GM18861 (cell line): ENCODE results near the gene TRIM7.
A peak's percentile ranks its signal among the peaks of the same experiment; 100 is the strongest.

ENCODE experiments used
- ATAC-seq: cut with Tn5 transposase; IDR thresholded peaks from one replicate; pipeline ENCODE4 v1.9.1; 2021; ENCODE audit not compliant: unreplicated experiment

TRIM7 gene

DNA sequence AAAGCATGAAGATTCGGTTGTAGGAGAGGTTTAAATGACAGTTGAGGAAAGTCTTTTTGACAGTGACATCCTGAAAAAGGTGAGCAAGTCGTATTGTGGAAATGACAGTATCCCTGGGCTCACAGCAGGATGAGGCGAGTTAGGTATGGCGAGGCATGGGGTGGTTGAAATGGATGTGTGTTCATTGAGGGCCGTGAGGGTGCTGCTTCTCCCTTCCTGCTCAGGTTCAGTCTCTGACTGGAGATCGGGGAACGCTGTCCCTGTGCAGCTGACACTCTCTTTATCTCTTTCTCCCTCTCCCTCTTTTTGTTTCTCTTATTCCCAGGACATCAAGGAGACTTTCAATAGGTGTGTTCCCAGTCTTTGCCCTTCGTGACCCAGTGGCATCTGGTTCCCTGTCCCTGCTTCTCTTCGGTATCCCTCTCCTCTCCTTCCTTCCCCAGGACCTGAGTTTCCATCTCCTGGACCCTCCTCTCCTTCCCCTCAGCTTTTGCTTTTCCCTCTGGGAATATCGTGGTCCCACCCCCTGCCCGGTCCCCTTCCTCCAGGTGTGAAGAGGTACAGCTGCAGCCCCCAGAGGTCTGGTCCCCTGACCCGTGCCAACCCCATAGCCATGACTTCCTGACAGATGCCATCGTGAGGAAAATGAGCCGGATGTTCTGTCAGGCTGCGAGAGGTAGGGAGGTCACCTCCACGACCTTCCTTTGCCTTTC, 28.2 kb upstream of the TRIM7 start:
- ATAC-seq = no peak

DNA sequence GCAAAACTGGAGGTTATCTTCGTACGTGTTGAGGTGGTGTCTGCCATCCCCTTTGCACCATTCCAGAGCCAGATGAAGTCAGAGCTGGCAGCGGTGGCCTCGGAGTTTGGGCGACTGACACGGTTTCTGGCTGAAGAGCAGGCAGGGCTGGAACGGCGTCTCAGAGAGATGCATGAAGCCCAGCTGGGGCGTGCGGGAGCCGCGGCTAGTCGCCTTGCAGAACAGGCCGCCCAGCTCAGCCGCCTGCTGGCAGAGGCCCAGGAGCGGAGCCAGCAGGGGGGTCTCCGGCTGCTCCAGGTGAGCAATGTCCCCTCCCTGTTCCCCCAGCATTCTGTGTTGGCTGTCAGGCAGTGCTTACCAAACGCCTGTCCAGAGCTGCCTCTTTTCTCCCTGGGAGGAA, 27.6 kb upstream of the TRIM7 start:
- ATAC-seq = no peak

DNA sequence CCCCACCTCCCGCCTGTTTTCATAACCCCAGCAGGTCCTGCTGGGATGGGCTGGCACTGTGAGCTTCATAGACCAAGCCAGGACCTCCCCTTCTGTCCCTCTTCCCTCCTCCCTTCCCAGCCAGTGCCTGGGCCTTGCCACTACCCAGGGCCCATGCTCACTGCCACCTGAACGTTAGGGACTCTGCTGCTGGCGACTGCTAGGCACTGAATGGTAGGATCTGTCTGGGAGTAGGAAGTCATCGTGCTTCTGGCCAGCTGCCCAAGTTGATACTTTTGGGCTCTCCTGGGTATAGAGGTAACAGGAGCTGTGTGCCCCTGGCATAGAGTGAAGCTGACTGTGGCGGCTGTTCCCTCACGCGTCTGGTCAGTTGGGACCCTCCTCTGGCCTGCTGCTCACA, 26.4 kb upstream of the TRIM7 start:
- ATAC-seq = no peak

DNA sequence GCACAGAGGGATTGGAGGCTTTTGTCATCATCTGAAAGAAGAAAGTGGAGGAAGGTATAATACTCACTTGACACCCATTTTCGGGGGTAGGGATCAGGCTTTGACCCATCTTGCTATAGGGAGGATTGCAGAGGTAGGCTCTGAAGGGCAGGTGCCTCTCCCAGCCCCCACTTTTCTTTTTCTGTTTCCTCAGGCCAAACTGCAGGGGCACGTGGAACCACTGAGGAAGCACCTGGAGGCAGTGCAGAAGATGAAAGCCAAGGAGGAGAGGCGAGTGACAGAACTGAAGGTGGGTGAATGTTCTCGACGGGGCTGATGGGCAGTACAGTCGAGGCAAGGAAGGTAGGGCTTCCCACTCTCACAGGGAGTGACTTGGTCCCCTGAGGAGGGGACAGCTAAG, 25.6 kb upstream of the TRIM7 start:
- ATAC-seq = no peak

DNA sequence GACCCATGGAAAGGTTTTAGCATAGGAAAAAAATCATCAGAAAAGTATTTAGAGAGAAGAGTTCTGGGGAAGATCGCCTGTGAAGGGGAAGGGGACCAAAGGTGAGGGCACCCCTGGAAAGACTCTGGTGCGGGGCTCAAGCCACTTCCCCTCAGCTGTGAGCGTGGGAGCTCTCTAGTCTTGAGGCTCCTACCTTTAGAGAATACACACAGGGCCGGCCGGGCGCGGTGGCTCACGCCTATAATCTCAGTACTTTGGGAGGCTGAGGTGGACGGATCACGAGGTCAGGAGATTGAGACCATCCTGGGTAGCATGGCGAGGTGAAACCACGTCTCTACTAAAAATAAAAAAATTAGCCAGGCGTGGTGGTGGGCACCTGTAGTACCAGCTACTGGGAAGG, 25.0 kb upstream of the TRIM7 start:
- ATAC-seq = no peak

DNA sequence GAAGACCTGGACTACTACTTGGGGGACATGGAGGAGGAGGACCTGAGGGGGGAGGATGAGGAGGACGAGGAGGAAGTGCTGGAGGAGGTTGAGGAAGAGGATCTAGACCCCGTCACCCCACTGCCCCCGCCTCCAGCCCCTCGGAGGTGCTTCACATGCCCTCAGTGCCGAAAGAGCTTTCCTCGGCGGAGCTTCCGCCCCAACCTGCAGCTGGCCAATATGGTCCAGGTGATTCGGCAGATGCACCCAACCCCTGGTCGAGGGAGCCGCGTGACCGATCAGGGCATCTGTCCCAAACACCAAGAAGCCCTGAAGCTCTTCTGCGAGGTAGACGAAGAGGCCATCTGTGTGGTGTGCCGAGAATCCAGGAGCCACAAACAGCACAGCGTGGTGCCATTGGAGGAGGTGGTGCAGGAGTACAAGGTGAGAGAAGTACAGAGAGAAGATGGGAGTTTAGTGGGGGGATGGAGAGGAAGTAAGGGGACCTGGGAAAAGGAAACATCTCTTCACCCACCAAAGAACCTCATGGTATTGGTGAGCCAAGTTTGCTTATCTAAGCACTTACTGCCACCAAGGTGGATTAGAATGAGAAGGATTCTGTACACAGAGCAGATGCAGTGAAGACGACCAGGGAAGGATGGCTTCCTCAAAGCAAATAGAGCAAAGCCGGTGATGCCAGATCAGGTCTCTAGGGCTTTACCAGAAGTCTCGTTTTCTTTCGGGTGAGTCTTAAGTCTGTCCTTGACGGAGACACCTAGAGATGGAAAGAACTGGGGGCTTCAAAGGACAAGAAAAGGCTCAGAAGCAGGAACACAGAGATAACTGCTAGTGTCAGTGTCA, 19.6 kb upstream of the TRIM7 start:
- ATAC-seq = no peak

DNA sequence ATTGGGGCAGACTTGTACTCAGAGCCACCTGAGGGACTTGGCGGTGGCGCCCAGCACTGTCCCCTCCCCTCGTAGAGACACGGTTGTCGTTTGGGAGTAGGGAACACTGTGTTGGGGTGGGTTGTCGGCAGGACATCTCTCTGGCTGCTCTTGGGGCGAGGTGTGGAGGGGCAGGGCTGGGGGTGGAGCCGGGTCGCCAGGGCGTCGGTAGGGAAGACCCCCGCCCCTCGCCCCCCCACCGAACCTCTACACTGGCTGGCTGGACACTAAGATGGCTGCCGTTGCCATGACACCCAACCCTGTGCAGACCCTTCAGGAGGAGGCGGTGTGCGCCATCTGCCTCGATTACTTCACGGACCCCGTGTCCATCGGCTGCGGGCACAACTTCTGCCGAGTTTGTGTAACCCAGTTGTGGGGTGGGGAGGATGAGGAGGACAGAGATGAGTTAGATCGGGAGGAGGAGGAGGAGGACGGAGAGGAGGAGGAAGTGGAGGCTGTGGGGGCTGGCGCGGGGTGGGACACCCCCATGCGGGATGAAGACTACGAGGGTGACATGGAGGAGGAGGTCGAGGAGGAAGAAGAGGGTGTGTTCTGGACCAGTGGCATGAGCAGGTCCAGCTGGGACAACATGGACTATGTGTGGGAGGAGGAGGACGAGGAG, 18.9 kb upstream of the TRIM7 start:
- no peak for ATAC-seq

DNA sequence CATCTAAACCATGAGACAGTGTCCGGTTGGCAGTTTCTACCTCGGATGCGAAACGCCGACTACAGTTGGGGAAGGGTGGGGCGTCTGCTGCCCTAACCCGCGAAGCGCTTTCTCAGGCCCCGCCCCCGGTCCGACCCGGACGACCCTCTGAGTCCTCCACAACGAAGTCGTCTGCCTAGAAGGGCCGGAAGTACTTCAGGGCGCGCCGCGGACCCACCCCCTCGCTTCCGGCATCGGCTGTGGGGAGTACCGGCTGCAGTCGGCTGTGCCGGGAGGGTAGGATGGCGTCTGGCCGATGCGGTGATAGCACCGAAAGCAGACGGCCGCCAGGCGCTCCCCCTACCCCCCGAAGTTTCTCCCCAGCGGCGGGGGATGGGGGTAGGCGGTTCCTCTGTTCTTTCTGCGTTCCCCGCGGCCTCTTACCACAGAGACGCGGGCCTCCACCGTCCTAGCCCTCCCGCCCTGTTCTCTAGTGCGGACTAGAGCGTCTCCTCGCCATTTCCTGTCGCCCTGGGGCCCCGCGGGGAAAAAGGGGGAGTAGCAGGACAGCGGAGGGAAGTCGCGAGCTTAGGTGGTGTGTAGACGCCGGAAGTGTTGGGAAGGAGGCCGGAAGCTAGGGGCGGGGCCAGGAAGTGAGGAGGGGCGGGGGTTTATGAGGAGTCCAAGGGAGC, 18.2 kb upstream of the TRIM7 start, which contains the start of gene TRIM41:
Gene TRIM41, plus strand, starts transcription at position 224 of the 671 bp plus-strand sequence. CDS start 719 bp downstream, outside the sequence.
- ATAC-seq = peak; percentile 41

DNA sequence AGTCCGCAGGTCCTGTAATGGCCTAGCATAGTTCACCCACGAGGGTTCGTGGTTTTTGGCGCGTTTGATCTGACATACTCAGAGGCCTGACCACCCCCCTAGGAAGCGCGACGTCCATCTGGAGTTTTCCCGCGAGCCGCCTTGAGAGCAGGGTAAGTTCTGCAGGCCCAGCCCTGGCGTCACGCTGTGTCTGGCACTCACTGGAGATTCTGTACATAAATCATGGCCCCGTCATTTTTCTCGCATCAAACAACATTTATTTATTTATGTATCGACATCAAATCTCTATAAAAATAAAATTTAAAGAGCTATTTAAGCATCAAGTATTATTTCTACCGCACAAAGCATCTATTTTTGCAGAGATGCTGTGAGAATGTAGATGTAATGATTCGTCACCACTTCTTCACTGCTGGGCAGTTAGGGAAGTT, 17.6 kb upstream of the TRIM7 start:
- no peak for ATAC-seq

DNA sequence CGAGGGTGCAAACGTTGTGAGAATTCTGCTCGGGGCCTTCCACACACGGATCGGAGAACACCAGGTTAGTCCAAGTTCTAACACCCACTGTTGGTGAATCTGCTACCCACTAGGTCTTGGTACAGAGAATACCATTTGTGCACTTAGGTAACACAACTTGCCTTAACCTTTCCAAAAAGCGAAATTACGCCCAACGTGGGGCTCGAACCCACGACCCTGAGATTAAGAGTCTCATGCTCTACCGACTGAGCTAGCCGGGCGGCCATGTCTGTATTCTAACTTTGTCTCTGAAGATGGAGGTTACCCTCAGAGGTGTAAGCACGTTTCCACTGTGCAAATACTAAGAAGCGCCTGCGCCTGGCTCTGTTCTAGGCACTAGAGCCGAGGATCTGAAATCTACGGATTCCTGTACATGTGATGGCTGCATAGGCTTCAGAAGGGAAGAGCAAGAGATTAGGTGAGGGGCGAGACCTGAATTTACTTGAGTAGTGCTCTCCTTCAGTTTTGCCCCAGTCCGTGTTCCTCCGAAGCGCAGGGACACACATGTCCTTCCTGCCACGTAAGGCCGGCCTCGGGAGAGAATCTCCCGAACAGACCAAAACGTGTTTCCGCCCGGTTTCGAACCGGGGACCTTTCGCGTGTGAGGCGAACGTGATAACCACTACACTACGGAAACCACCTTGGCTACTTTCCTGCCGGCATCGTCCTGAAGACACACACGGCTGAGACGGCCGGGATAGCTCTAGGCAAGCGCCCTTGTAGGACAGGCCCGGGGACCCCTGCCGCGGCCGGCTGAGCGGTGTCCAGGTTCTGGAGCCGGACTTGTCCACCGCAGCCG, 17.0 kb upstream of the TRIM7 start:
- peak; percentile 20 for ATAC-seq

DNA sequence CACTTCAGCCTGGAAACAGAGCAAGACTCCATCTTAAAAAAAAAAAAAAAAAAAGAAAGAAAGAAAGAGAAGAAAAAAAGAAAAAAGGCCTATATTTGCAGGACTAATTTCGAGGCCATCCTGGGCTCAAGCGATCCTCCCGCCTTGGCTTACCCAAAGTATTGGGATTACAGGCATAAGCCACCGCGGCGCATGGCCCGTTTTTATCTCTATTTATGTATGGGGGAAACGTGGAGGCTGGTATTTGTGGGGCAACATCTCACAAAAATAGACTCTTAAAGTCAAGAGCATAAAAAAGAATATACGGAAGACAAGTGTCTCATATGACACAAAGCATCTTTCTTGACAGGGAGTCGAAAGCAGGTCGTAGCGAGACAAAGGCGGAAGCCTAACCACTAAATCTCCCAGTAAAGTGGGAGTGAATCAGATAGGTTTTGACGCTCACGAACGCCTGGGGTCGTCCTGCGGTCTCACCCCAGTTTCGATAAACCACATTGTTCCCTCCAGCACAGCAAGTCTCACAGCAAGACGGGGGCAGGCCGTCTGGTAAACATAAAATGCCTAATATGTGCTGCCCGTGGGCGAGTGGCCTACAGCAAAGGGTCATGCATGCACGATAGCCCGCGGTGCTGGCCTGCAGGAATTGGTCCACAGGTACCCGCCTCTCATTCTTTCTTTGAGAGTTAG, 16.3 kb upstream of the TRIM7 start:
- no peak for ATAC-seq

DNA sequence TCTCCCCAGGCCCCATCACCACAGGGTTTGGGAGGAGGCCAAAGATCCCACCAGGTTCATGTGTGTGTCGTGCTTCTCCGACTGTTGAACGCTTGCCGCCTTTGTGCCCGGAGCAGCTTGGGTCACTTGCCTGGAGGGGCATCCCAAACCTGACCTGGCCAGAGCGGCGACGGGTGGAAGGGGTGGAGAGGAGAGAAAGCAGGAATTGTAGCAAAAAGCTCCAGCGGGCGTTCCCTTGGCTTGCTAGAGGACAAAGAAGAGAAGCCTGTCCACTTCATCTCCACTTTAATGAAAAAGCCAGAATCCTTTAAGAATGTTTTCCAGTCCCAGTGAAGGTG, 15.2 kb upstream of the TRIM7 start:
- no peak for ATAC-seq

DNA sequence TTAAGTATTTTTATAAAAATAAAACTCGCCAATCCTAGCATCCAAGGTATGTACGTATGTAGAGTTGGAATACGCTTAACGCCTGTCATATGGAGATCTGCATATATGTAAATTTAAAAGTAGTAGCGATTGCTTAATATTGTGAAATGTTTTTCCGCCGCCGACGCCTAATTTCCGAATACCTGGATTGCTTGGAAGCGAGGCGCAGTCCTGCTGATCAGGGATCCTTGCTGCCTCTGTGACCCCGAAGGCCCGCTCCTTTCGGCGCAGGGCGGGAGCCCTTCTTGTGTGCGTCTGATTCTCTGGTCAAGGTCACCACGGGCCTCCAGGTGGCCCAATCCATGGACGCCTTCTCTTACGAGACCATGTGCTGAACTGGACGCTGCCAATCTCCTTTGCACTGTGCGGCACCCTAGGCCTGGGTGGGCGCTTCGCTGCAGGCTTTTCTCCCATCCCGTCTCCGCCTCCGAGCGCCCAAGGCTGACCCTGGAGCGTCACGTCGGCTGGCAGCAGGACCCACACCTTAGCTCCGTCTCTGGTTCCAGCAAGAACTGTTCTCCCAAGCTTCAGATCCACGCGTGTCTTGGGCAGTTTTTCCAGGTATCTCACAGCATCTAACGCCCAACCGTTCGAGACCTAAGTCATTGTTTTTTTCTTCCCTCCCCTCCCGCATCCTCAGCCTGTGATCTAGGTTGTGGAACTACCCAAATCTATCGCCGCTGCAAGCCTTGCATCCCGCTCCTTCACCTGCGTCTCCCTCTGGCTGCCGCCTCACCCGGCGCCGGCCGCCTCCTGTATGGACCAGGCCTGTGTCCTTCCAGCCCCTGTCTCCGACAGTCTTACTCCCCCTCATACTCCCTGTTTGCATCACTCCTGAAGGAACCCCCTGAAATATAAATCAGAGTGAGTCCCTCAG, 14.5 kb upstream of the TRIM7 start:
- no peak for ATAC-seq

DNA sequence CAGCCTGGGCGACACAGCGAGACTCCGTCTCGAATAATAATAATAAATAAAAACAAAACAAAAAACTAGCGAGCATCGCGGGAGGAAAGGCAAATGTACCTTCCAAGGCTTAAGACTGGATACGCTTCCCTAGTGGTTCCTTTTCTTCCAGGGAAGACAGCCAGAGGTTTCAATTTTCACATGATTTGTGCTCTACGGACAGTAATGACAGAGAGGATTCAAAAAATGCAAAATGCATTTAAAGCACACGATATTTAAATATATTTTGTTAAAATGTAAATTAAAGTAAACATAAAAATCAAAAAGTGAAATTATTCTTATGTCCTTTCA, 13.8 kb upstream of the TRIM7 start:
- no peak for ATAC-seq

DNA sequence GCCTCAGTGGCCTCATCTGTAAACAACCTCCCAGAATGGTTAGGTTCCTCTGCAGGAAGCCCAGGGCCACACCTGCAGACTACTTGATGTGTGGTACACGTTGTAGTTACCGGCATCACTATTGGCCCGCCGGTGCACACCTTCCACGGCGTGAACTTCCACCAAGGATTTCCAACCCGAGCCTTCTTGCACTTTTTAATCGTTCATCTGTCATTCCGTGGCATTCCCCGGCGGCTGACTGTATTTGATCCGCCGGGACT, 12.7 kb upstream of the TRIM7 start:
- peak; percentile 12 for ATAC-seq

DNA sequence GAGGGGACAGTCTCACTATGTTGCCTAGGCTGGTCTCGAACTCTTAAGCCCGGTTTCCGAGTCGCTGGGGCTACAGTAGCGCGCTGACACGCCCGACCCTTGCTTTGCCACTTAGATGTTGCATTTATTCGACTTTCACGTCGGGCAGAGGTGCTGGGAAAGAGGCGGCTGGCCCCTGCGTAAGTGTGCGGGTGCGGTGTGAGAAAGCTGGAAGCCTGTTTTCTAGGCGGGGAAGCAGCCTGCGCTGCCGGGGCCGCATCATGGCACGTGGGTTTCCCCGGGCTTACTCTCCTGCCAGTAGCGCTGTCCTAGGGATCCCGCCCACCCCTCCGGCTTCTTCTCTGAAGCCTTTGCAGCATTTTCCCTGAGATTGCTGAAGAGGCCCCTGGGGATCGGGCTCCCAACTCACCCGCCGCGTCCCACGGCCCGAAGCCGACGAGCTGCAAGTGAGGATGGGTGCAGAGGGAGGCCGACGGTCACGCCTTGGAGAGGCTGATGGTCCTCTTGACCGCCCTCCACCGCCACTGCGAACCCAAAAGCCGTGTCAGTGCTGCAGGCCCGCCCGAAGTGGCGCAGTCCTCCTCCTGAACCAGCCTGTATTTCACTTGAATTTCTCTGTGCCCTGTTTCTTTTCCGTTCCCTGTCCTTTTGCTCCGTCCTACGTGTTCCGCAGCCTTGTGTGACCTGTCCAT, 12.3 kb upstream of the TRIM7 start:
- peak; percentile 10 for ATAC-seq

DNA sequence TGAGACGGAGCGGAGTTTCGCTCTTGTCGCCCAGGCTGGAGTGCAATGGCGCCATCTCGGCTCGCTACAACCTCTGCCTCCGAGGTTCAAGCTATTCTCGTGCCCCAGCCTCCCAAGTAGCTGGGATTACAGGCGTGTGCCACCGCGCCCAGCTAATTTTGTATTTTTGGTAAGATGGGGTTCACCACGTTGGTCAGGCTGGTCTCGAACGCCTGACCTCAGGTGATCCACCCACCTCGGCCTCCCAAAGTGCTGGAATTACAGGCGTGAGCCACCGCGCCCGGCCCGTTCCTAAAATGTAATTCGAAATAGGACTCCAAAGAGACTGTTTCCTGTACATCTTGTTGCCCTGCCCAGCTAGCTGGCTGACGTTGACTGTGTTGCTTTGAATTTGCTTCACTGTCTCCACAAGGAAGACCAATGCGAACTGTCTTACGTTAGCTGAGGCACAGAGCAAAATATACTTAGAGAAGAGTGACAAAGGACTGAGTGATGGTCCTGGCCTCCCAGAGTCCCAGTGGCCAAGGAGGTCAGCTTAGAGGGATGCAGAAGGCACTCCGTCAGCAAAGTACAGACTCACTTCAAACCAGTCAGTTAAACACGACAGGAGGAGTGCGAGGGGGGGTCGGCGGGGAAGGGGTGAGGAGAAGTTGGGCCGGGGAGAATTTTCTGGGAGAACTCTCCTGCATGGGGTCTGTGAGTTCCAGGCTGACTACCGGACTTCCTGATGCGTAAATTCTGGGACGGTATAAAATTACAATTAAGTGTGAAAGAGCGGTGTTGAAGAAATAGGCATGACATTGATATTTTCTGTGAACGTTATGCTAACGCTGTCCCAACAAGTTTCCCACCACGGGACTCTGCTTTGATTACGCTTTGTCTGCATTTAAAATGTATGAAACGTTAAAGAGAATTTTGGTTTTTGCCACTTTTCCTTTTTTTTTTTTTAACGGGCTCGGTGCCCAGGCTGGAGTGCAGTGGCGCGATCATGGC, 11.3 kb upstream of the TRIM7 start:
- no peak for ATAC-seq
